Ureter (tissue), 1 donor: ENCODE data around the gene RPS6KA1. TPM values are rescaled to one million over a fixed set of nuclear protein-coding genes. Genes with fewer than 3 reads are reported as not detected.
"Not testable (repeated sequence)": the region's sequence is repeated elsewhere in the genome, so short reads cannot be mapped to it uniquely, and the experiment has no call there.

ENCODE experiments used
- DNase-seq: peaks from one replicate; pipeline ENCODE4 v3.0.0-alpha.2; 2020; ENCODE audit warnings: low spot score
- total RNA-seq: library from RNA; stranded (reverse); gene quantifications from one replicate; pipeline ENCODE4 v1.2.4, GENCODE V29; 2023
- donor health status: DM: yes; HTN: yes; CAD: no.

Gene RPS6KA1
- 23.2 TPM for total RNA-seq

DNA sequence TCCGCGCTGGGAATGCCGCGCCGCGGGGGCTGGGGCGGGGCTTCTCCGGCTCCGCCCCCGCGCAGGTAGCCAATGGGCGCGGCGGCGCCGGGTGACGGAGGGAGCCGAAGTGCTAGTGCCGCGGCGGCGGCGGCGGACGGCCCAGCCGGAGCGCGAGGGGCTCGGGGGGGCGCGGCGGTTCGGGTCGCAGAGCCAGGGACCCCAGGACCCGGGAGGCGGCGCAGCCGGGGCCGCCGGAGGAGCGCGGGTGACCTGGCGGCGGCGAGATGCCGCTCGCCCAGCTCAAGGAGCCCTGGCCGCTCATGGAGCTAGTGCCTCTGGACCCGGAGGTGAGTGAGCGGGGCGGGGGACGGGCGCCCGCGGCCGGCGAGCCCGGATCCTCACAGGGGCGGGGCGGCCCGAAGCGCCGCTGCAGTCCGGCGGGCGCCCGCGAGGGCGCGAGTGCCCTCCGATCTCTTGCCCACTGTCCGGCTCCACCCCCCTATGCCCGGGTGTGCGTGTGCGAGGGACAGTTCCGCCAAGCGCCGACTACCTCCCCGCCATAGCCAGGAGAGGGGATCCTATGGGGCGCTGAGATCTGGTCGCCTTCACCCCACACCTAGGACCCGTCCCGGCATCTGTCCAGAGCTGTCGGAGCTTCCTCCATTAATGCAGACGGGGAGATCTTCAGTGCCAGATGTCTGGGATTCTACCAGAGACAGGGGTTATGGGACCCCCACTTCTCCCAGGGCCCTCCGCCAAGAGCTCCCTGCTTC, at the start of gene RPS6KA1:
TSS of gene RPS6KA1 (plus strand) at position 107 of the 755 bp plus-strand sequence. CDS start at position 267, 160 bp downstream.
- no peak for DNase-seq

DNA sequence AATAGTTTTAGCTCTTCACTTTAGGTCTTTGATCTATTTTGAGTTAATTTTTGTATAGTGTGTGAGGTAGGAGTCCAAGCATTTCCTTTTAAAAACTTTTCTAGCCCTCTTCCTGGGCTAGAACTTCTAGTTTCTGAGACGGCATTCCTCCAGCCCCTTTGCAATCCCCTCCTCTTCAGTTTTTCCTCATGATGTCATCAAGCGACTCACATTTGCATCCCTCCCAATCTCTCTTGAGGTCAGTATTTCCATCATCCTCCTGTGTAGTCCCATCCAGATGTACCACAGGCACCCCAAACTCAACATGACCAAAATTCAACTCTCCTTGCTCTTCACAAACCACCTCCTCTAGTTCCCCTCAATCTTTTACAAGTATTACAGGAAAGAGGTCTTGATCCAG, 46.6 kb upstream of the RPS6KA1 start:
- no peak for DNase-seq

DNA sequence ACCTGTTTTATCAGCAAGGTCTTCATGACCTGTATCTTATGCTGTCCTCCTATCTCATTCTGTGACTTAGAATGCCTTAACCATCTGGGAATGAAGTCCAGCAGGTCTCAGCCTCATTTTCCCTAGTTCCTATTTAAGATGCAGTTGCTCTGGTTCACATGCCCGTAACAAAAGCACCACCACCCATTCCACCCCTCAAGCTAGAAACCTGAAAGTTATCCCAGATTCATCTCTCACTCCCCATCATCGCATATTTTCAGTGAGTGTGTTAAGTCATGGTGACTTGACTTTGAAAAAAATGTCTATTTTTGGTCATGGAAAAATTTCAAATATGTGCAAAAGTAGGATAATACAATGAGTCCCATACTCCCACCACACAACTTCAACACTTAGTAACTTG, 45.6 kb upstream of the RPS6KA1 start:
- DNase-seq, result no peak

DNA sequence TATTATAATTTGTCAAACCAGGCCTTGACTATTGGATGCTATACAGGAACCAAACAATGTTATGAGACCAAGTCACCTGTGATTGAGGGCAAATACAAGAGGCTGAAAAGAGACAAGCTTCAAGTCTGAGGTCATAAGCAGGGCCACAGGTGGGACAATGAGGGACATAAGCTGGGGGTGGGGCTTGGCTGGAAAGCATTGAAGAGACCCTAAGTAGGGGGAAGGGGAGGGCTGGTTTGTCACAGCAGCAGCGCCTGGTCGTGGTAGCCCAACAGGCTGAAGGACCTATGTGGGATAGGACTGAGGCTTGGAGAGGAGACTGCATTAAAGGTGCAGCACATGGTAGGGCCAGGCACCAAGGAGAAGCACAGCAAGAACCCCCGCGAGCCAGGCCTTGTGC, 39.4 kb upstream of the RPS6KA1 start:
- DNase-seq, result no peak

DNA sequence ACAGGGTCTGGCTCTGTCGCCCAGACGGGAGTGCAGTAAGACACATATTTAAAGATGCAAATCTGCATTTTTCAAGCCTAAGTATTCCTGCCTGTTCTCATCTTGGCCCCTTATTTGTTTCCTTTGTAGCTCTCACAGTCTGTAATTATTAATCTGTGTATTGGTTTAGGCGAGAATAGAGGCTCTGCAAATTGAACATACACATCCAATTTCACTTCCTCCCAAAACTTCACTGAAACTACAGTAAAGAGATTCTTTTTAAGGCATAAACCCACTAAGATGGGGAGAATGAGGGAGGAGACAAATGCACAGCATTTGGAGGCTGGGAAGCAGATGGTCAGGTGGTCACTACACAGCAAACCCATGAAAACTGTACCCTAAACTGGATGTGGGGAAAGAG, 36.3 kb upstream of the RPS6KA1 start:
- DNase-seq, result no peak

DNA sequence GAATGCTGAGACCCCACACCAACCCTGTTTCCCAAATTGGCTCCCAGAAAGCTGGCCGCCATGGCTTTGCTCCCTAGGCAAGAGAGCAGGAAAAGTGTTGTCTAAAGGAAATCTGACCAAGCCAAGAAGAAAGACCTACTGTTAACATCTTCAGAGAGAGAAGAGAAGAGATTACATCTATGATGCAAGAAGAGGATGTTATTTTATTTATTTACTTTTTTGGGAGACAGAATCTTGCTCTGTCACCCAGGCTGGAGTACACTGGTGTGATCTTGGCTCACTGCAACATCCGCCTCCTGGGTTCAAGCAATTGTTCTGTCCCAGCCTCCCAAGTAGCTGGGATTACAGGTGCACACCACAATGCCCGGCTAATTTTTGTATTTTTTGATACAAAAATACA, 35.6 kb upstream of the RPS6KA1 start:
- no peak for DNase-seq

DNA sequence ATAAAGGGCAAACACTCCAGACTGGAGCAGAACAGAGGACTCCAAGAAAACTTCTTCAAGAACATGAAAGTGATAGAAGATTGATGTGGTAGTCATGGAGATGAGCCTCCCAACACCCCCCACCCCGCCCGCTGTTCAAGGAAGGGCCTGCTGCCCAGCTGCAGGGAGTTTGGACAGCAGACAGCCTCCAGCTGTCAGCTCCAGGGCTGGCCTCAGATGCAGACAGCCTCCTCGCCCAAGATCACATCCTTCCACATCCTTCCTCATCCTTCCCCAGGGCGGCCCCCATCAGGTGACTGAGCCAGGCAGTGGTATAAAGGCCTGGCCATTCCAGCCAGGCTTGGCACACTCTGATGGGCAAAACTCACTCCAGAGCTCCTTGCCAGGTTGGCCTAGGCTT, 32.7 kb upstream of the RPS6KA1 start:
- DNase-seq, result no peak

DNA sequence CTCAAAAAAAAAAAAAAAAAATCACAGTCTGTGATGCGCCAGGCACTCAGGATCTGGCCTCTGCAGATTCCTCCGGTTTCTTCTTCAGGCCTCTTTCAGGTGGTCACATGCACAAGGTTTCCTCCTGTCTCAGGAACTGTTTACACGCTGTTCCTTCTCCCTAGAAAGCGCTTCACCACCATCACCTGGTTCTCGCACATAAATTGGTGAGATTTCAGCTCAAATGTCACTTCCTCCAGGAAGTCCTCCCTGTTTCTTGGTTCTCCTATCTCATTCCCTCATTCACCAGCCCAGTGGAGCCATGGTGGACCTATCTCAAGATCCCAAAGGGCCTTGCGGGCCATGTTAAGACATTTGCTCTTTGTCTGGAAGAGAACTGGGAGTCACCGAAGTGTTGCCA, 30.7 kb upstream of the RPS6KA1 start:
- DNase-seq, result no peak

DNA sequence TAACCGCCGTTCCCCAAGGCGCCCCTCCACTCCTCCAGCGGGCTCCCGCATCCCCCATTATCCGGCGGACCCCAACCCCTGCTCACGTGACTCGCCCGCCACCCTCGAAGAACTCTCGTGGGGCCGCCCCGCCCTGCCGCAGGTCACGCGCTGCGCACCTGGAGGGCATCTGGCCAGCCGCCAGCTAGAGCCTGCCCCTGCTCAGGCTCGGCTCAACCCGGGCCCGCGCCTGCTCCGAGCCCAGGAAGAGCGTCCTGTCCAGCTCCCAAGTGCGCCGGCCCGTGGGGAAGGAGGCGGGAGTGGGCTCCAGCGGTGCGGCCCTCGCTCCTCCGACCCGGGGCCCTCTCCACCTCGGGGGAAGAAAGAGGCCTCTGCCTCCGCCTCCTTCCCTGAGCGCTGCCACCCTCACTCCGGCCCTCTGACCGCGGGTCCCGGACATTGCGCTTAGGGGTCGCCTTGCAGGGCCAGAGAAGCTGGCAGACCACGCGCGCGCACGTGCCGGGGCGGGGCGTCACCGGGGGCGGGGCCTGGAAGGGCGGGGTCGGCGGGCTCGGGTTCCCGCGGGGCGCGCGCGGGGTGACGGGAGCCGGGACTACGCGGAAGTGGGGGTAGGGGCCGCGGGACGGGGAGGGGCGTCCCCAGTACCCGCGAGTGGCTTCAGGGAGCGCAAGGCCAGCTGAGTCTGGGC, 28.9 kb upstream of the RPS6KA1 start:
- DNase-seq, result peak; percentile 95

DNA sequence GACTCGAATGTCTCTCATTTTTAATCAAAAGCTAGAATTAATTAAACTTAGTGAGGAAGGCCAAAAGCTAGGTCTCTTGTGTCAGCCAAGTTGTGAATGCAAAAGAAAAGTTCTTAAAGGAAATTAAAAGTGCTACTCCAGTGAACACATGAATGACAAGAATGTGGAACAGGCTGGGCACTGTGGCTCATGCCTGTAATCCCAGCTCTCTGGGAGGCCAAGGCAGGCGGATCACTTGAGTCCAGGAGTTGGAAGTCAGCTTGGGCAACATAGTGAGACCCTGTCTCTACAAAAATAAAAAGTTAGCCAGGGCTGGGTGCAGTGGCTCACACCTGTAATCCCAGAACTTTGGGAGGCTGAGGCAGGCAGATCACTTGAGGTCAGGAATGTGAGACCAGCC, 18.9 kb upstream of the RPS6KA1 start:
- not testable (repeated sequence) for DNase-seq

DNA sequence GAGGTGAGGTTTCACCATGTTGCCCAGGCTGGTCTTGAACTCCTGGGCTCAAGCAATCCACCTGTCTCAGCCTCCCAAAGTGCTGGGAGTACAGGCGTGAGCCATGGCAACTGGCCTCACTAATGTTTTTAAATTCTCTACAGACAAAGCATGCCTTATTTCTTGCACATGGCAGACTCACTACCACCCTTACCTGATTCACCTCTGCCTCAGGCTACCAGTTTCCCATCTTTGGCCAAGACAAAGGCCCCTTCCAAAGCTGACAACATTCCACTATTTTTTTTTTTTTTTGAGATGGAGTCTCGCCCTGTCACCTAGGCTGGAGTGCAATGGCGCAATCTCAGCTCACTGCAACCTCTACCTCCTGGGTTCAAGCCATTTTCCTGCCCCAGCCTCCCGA, 13.7 kb upstream of the RPS6KA1 start:
- not testable (repeated sequence) for DNase-seq

DNA sequence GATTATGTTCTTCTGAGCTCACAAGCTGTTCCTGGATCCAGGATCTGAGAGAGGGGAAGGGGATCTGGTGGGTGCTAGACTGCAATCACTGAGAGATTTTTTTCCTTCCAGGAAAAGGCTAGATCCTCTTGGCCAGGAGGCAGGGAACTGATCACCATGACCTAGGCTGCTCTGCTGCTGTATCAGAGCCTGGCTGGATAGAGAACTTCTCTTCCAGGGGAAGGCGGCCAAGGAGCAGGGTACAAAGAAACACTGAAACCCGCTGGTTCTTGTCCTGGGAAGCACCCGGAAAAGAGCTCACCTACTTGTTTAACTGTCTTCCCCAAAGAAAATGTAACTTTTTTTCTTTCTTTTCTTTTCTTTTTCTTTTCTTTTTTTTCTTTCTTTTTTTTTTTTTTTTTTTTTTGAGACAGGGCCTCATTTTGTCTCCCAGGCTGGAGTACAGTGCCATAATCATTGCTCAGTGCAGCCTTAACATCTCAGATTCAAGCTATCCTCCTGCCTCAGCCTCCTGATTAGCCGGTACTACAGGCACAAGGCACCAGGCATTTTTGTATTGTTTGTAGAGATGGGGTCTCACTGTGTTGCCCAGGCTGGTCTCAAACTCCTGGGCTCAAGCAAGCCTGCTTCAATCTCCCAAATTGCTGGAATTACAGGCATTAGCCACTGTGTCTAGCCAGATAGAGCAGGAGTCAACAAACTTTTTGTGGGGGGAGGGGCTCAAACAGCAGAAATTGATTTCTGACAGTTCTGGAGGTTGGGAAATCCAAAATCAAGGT, 12.4 kb upstream of the RPS6KA1 start:
- DNase-seq, result no peak

DNA sequence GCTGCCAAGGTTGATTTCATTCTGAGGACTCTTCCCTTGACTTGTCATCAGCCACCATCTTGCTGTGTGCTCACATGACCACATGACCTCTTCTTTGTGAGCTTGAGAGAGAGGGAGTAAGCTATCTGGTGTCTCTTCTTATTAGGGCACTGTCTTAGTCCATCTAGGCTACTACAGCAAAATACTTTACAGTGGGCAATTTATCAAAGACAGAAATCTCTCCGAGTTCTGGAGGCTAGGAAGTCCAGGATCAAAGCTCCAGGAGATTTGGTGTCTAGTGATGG, 11.9 kb upstream of the RPS6KA1 start:
- no peak for DNase-seq

DNA sequence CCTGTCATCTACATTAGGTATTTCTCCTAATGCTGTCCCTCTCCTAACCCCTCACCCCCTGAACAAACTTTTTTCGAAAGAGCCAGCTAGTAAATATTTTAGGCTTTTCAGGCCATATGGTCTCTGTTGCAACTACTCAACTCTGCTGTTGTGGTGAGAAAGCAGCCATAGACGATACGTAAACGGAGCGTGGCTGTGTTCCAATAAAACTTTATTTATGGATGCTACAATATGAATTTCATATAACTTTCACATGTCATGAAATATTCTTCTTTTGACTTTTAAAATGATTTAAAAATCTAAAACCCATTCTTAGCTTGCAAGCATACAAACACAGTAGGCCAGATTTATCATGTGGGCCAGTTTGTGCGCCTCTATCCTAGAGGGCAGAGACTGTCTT, 11.2 kb upstream of the RPS6KA1 start:
- DNase-seq, result no peak

DNA sequence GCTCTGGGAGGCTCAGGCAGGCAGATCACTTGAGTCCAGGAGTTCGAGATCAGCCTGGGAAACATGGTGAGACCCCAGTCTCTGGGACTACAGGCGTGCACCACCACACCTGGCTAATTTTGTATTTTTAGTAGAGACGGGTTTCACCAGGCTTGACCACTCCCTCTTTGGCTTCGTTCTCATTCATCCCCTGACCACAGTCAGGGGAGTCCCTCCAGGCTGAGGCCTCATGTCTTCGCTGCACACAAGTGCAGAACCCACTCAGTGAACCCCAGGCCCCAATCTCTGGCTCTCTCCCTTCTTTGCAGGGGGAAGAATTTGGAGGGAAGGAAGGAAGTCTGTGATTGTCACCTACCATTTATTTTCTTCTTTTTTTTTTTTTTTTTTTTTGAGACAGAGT, 9.2 kb upstream of the RPS6KA1 start:
- DNase-seq, result no peak

DNA sequence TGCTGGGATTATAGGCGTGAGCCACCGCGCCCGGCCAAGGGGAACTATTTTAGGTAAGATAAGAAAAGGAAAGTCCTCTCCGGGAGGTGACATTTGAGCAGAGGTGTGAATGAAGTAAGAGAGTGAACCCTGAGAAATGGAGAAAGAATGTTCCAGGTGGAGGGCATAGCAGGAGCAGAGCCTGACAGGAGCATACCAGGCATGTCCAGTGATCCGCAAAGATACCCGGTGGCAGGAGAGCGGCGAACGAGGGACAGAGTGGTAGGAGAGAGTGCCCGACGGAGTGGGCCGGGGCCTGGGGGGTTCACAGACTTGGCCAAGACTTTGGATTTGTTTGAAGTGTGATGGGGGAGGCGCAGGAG, 7.9 kb upstream of the RPS6KA1 start:
- no peak for DNase-seq

DNA sequence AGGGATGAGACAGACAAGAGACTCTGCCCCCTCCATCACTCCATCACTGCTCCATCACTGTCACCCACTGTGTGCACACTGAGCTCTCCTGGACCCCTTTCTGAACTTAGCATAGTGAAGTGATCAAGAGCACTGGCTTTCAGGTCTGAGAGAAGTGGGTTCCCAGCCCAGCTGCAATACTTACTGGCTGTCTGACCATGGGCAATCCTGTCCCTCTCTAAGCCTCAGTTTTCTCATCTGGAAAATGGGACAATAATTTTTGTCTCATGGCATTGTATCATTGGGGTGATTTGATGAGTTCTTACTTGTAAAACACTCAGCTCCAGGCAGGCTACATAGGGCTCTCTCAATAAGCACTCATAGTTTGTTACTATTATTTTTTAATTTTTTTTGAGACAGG, 7.5 kb upstream of the RPS6KA1 start:
- no peak for DNase-seq

DNA sequence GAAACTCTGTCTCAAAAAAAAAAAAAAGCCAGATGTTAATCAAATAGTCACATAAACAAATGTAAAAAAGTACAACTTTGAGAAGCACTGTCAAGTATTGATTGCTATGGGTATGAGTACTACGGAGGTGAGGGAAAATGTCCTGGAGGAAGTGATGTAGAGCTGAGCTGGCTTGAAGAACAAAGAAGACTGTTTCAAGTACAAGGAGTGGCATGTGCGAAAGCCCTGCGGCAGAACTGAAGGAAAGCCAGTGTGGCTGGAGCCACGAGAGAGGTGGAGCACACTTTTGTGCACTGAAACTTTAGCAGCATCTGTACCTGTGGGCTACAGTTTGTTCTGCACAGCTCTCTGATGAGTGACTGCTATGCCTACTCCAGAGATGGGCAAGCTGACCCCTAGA, 5.4 kb upstream of the RPS6KA1 start:
- no peak for DNase-seq

DNA sequence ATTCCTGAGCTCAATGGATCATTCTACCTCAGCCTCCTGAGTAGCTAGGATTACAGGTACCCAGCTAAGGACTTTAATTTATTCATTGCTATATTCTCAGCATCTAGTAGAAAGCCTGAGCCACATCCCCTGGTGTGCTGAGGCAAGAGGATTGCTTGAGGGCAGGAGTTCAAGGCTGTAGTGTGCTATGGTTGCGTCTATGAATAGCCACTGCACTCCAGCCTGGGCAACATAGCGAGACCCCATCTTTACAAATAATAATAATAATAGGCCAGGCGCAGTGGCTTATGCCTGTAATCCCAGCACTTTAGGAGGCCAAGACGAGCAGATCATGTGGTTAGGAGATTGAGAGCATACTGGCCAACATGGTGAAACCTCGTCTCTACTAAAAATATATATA, 3.3 kb upstream of the RPS6KA1 start:
- DNase-seq, result no peak

DNA sequence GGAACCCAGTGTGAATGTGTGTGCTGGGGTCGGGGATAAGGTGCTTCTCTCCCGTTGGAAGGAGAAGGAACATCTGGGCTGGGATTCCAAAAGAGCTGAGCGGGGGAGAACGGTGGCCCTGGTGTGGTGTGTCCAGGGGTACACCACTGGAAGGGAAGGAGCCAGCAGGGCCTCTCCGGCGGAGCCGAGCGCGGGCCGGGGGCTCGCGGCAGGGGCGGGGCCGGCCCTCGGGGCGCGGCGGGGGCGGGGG, 231 bp upstream of the RPS6KA1 start:
- DNase-seq, result no peak

DNA sequence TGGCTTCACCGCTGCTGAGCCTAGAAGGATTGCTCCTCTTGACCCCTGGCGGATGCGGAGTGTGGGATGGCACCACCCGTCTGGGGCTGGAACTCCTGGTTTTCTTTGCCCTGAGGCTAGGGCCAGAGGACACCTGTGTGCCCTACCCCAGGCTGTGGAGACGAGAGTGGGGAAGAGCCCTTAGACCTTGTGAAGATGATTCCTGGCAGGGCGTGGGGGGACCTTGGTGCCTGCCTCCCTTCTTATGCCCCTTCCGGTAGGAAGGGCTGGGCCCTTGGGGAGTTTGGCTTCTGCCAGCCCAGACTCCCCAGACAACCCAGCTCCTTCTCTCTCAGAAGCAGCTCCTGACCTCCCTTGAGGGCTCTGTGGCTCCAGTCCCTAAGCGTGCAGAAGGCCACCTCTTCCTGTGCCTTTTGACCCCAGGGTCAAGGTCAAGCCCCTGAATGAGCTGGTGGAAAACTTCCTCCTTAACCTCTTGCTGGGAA, 891 bp downstream of the RPS6KA1 start:
- no peak for DNase-seq

DNA sequence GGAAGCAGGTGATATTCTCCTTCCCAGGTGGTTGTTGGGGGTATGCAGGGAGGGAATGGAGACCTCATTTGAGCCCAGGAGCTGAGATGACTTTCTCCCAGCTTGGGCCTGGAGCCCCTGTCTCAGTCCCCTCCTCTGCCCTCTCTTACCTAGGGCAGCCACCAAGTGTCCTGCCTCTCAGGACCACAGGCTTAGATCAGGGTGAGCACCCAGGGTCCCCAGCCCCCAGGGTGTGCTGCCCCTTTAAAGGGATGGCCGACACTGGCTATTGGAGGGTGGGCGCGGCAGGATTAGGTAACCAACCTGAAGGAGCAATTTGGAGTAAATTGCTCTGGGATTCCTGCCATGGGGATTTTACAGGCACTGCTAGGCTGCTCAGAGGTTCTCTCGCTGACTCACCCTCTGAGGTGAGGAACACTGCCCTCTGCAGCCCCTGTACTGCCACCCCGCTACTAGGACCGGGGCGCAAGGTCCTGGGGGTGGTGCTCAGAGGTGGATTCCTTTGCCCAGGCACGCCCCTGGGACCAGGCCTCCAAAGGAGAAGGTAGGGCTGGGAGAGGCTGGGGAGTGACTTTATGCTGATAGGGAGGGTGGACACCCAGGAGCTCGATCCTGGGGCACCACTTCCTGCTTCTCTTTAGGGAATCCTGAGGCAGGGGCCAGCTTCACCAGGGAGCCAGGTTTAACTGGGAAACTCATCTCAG, 1.5 kb downstream of the RPS6KA1 start:
- peak; percentile 62 for DNase-seq
